ENCODE data around the gene CANT1.

The CANT1 gene

GRCh38 chr17:78991017-78991738 is 18.4 kb downstream of the CANT1 start:
- no peak overlapping the region for H3K9ac ChIP-seq (ENCODE audit: low read length)
- peaks cover 34% of the 10 kb centered on the region for H3K36me3 ChIP-seq (replicated peaks; ENCODE audit: low read depth, low read length)
- H3K9me3 ChIP-seq (ENCODE audit: insufficient read depth, low read length): no peaks in the 10 kb centered on the region
- H3K4me1 ChIP-seq (ENCODE audit: low read length): 0 out of 2 replicates have a peak, but pooled peaks cover 5% of the 10 kb centered on the region
- no peaks in the 10 kb centered on the region for H3K27me3 ChIP-seq (ENCODE audit: low read depth, low read length)
- no peak overlapping the region for H3K4me2 ChIP-seq (ENCODE audit: low read length)
- H3K27ac ChIP-seq (ENCODE audit: low read length): no peak overlapping the region
- no peaks in the 10 kb centered on the region for H4K20me1 ChIP-seq (ENCODE audit: insufficient read depth, low read length)
- no peak overlapping the region for H3K4me3 ChIP-seq (ENCODE audit: low read length)
- TF ChIP-seq EZH2phosphoT487 (IDR thresholded peaks at IDR 0.05; ENCODE audit: low read depth): no peak
- no peak for TF ChIP-seq CTCF (IDR thresholded peaks at IDR 0.05; ENCODE audit: low read depth, low read length)
- H3K79me2 ChIP-seq (ENCODE audit: low read length): no peaks in the 10 kb centered on the region
- no peak overlapping the region for H2AFZ ChIP-seq (ENCODE audit: low read depth, low read length)

- Histone ChIP-seq H3K4me1 (ENCODE audit: low read length) (peaks cover 10% of the 10 kb centered on the region; the same call in 1 of the 2 replicates), H2AFZ (ENCODE audit: low read depth, low read length) (no peak overlapping the region), H3K27ac (ENCODE audit: low read length) (no peak overlapping the region), H4K20me1 (ENCODE audit: insufficient read depth, low read length) (no peaks in the 10 kb centered on the region), H3K9me3 (ENCODE audit: insufficient read depth, low read length) (no peaks in the 10 kb centered on the region), H3K79me2 (ENCODE audit: low read length) (no peaks in the 10 kb centered on the region), H3K36me3 (replicated peaks; ENCODE audit: low read depth, low read length) (peaks cover 34% of the 10 kb centered on the region), H3K9ac (ENCODE audit: low read length) (no peak overlapping the region), H3K27me3 (ENCODE audit: low read depth, low read length) (no peaks in the 10 kb centered on the region), H3K4me2 (ENCODE audit: low read length) (no peak overlapping the region), H3K4me3 (ENCODE audit: low read length) (no peak overlapping the region)
- no peak for TF ChIP-seq CTCF (IDR thresholded peaks at IDR 0.05; ENCODE audit: low read depth, low read length)
- no peak for TF ChIP-seq EZH2phosphoT487 (IDR thresholded peaks at IDR 0.05; ENCODE audit: low read depth)
Observed at GRCh38 chr17:78990349-78991016, 19.1 kb downstream of the CANT1 start.

GRCh38 chr17:78988152-78988551 is 21.4 kb downstream of the CANT1 start:
- Histone ChIP-seq H3K9me3 (ENCODE audit: insufficient read depth, low read length) (no peaks in the 10 kb centered on the region), H3K4me1 (ENCODE audit: low read length) (peaks cover 10% of the 10 kb centered on the region; the same call in 1 of the 2 replicates), H2AFZ (ENCODE audit: low read depth, low read length) (no peak overlapping the region), H3K79me2 (ENCODE audit: low read length) (no peaks in the 10 kb centered on the region), H3K9ac (ENCODE audit: low read length) (no peak overlapping the region), H3K4me3 (ENCODE audit: low read length) (no peak overlapping the region), H3K4me2 (ENCODE audit: low read length) (no peak overlapping the region), H3K36me3 (replicated peaks; ENCODE audit: low read depth, low read length) (peaks cover 25% of the 10 kb centered on the region), H3K27me3 (ENCODE audit: low read depth, low read length) (no peaks in the 10 kb centered on the region), H4K20me1 (ENCODE audit: insufficient read depth, low read length) (no peaks in the 10 kb centered on the region), H3K27ac (ENCODE audit: low read length) (no peak overlapping the region)
- TF ChIP-seq CTCF (IDR thresholded peaks at IDR 0.05; ENCODE audit: low read depth, low read length): no peak
- no peak for TF ChIP-seq EZH2phosphoT487 (IDR thresholded peaks at IDR 0.05; ENCODE audit: low read depth)

GRCh38 chr17:78986649-78987328 is 22.8 kb downstream of the CANT1 start:
- no peak overlapping the region for H3K27ac ChIP-seq (ENCODE audit: low read length)
- peaks cover 10% of the 10 kb centered on the region; the same call in 1 of the 2 replicates for H3K4me1 ChIP-seq (ENCODE audit: low read length)
- no peak for TF ChIP-seq CTCF (IDR thresholded peaks at IDR 0.05; ENCODE audit: low read depth, low read length)
- no peak for TF ChIP-seq EZH2phosphoT487 (IDR thresholded peaks at IDR 0.05; ENCODE audit: low read depth)
- no peaks in the 10 kb centered on the region for H3K9me3 ChIP-seq (ENCODE audit: insufficient read depth, low read length)
- H3K4me2 ChIP-seq (ENCODE audit: low read length): no peak overlapping the region
- no peak overlapping the region for H3K9ac ChIP-seq (ENCODE audit: low read length)
- H3K36me3 ChIP-seq (replicated peaks; ENCODE audit: low read depth, low read length): peaks cover 17% of the 10 kb centered on the region
- H2AFZ ChIP-seq (ENCODE audit: low read depth, low read length): no peak overlapping the region
- H3K27me3 ChIP-seq (ENCODE audit: low read depth, low read length): no peaks in the 10 kb centered on the region
- H3K4me3 ChIP-seq (ENCODE audit: low read length): no peak overlapping the region
- H4K20me1 ChIP-seq (ENCODE audit: insufficient read depth, low read length): no peaks in the 10 kb centered on the region
- no peaks in the 10 kb centered on the region for H3K79me2 ChIP-seq (ENCODE audit: low read length)

Data from OCI-LY3 (cell line).